Measurements from ENCODE around the gene SLC10A7.

Gene SLC10A7

GRCh38 chr4:146521541-146522097 is at the start of gene SLC10A7:
SLC10A7 (minus strand) TSS chr4:146521940; CDS start chr4:146521717, 223 bp downstream.
- DNase-seq: peak; percentile 67 to 79

GRCh38 chr4:146567396-146567795 is 45.7 kb upstream of the SLC10A7 start:
- no peak for DNase-seq

- DNase-seq: no peak
These were observed 42.8 kb upstream of the SLC10A7 start for GRCh38 chr4:146564492-146564891.

GRCh38 chr4:146550161-146550560 is 28.4 kb upstream of the SLC10A7 start:
- no peak for DNase-seq

- DNase-seq: no peak
These were observed 26.7 kb upstream of the SLC10A7 start for GRCh38 chr4:146548443-146548842.

- peak; percentile 4 to 8 for DNase-seq
These were observed 23.4 kb upstream of the SLC10A7 start for GRCh38 chr4:146545102-146545501.

- no peak for DNase-seq
These were observed 12.4 kb upstream of the SLC10A7 start for GRCh38 chr4:146534178-146534577.

GRCh38 chr4:146525754-146526153 is 4.0 kb upstream of the SLC10A7 start:
- no peak for DNase-seq

GRCh38 chr4:146524663-146525062 is 2.9 kb upstream of the SLC10A7 start:
- no peak for DNase-seq

- peak; percentile 2 to 6 for DNase-seq
These were observed 1.1 kb upstream of the SLC10A7 start for GRCh38 chr4:146522869-146523205.

- DNase-seq: peak; percentile 69 to 79
These were observed 543 bp upstream of the SLC10A7 start for GRCh38 chr4:146522098-146522868.

GRCh38 chr4:146520896-146521540 is 722 bp downstream of the SLC10A7 start:
- peak; percentile 34 to 55 for DNase-seq

- DNase-seq: no peak
These were observed 6.9 kb downstream of the SLC10A7 start for GRCh38 chr4:146514651-146515357.

- DNase-seq: no peak
These were observed 8.2 kb downstream of the SLC10A7 start for GRCh38 chr4:146513548-146513947.

- DNase-seq: no peak
These were observed 10.4 kb downstream of the SLC10A7 start for GRCh38 chr4:146511381-146511780.

GRCh38 chr4:146510942-146511341 is 10.8 kb downstream of the SLC10A7 start:
- DNase-seq: no peak

- DNase-seq: no peak
These were observed 13.4 kb downstream of the SLC10A7 start for GRCh38 chr4:146508229-146508939.

- DNase-seq: no peak
These were observed 14.1 kb downstream of the SLC10A7 start for GRCh38 chr4:146507632-146508031.

- no peak for DNase-seq
These were observed 15.5 kb downstream of the SLC10A7 start for GRCh38 chr4:146506272-146506671.

- DNase-seq: no peak
These were observed 21.5 kb downstream of the SLC10A7 start for GRCh38 chr4:146500216-146500615.

- no peak for DNase-seq
These were observed 23.4 kb downstream of the SLC10A7 start for GRCh38 chr4:146498291-146498690.

- no peak for DNase-seq
These were observed 26.5 kb downstream of the SLC10A7 start for GRCh38 chr4:146495269-146495668.

- no peak for DNase-seq
These were observed 27.6 kb downstream of the SLC10A7 start for GRCh38 chr4:146494143-146494542.

Data from SHP77 (cell line).